Natural killer cell (primary cell): ENCODE results near the gene LUZP1. TPM values are rescaled to one million over a fixed set of nuclear protein-coding genes. Genes with fewer than 3 reads are reported as not detected.

Experiments
- ATAC-seq, 3 donors: fragments of 150-1000 bp in 2 of 3; fragments of 200-7000 bp in 1 of 3; cut with Tn5 transposase; 1 replicate in 1 of 3; 2 replicates in 2 of 3; pipeline ENCODE4 v1.10.0; 2021; ENCODE audit warnings: mild to moderate bottlenecking in 2 of 3, moderate library complexity in 2 of 3
- DNase-seq, 2 donors: peaks; one replicate each; pipeline versions ENCODE4 v3.0.0 to v3.0.0-alpha.2; 2013 to 2021; ENCODE audit warnings: mixed read lengths in 1 of 2
- H3K27ac ChIP-seq: one replicate; pipeline ENCODE4 v1.5.1; 2013; ENCODE audit warnings: mild to moderate bottlenecking, low read length
- H3K27me3 ChIP-seq: one replicate; pipeline ENCODE4 v1.6.1; 2013; ENCODE audit warnings: low read length; ENCODE audit not compliant: control insufficient read depth, insufficient read depth
- H3K36me3 ChIP-seq: one replicate; pipeline ENCODE4 v1.6.1; 2013; ENCODE audit warnings: low read length; ENCODE audit not compliant: control insufficient read depth, insufficient read depth
- H3K4me1 ChIP-seq: one replicate; pipeline ENCODE4 v1.6.1; 2013; ENCODE audit warnings: low read length; ENCODE audit not compliant: control insufficient read depth, insufficient read depth
- H3K4me3 ChIP-seq: one replicate; pipeline ENCODE4 v1.5.1; 2013; ENCODE audit warnings: low read length
- H3K9me3 ChIP-seq: one replicate; pipeline ENCODE4 v1.6.1; 2013; ENCODE audit warnings: low read length; ENCODE audit not compliant: control insufficient read depth, insufficient read depth
- H3K27ac Mint-ChIP-seq, 2 donors: one replicate each; pipeline ENCODE4 v1.8.0; 2022; ENCODE audit warnings: mild to moderate bottlenecking in 2 of 2, mixed read lengths in 2 of 2, moderate library complexity in 1 of 2
- H3K27me3 Mint-ChIP-seq, 2 donors: one replicate each; pipeline ENCODE4 v1.8.0; 2022; ENCODE audit warnings: low read depth in 2 of 2, mixed read lengths in 2 of 2
- H3K36me3 Mint-ChIP-seq: one replicate; pipeline ENCODE4 v1.8.0; 2022; ENCODE audit warnings: mixed read lengths
- H3K4me1 Mint-ChIP-seq, 2 donors: one replicate each; pipeline ENCODE4 v1.8.0; 2022; ENCODE audit warnings: mixed read lengths in 2 of 2
- H3K4me3 Mint-ChIP-seq: one replicate; pipeline ENCODE4 v1.8.0; 2022; ENCODE audit warnings: mild to moderate bottlenecking, moderate library complexity, mixed read lengths
- H3K9me3 Mint-ChIP-seq, 2 donors: one replicate each; pipeline ENCODE4 v1.8.0; 2022; ENCODE audit warnings: mixed read lengths in 2 of 2
- WGBS: methylation state at CpG from one replicate; pipeline ENCODE4 v1.1.7; 2013; ENCODE audit warnings: missing lambda C conversion rate; ENCODE audit not compliant: insufficient coverage; 5-methylcytosine and 5-hydroxymethylcytosine counted together
- intact Hi-C: fragments of 100-400 bp; cut with micrococcal nuclease; formaldehyde crosslinking; loops from one replicate; pipeline ENCODE4 v1.14.2; 2022
- total RNA-seq, 4 donors: library from RNA; stranded (reverse); fragments of 120-200 nt in 1 of 4; gene quantifications; one replicate each; pipeline versions ENCODE4 v1.2.3 to v1.2.4, GENCODE V29; 2013 to 2022
- TF ChIP-seq, protein P1 (sequence below): fragments of 200-600 bp; IDR thresholded peaks from one replicate; pipeline ENCODE4 v1.8.0; 2022; ENCODE audit warnings: antibody characterized with exemption

The LUZP1 gene
- total RNA-seq, 3 donors from 2014 or later (not counting 1 experiment from before 2014, with no cell fraction given) = 37.0 to 49.4 (median 39.6) TPM

DNA sequence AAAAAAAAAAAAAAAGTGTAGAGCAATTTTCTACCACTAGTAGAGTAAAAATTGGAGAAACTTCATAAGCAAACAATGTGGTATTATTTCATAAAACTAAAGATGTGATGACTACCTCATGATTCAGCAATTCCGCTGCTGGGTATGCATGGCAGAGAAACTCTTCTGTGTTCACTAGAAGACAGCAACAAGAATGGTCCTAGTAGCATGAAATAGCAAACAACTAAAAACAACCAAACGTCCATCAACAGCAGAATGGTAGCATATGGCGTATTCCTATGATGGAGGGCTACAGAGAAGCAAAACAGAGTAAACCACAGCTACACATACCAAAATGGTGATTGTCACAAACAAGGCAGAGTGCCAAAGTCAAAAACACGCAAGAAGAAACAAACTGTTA lies 29.7 kb upstream of the LUZP1 start:
- no peak overlapping the region for H3K27ac Mint-ChIP-seq
- Histone ChIP-seq H3K27ac (no peak overlapping the region), H3K27me3 (no peaks in the 10 kb centered on the region), H3K4me3 (no peak overlapping the region), H3K36me3 (no peaks in the 10 kb centered on the region), H3K9me3 (no peaks in the 10 kb centered on the region), H3K4me1 (no peaks in the 10 kb centered on the region)
- ATAC-seq (no peak), DNase-seq (no peak)
- H3K9me3 Mint-ChIP-seq = no peaks in the 10 kb centered on the region
- 79% methylated on average over 4 of the region's 4 CpGs for WGBS
- no peak overlapping the region for H3K4me3 Mint-ChIP-seq
- TF ChIP-seq, protein P1, sequence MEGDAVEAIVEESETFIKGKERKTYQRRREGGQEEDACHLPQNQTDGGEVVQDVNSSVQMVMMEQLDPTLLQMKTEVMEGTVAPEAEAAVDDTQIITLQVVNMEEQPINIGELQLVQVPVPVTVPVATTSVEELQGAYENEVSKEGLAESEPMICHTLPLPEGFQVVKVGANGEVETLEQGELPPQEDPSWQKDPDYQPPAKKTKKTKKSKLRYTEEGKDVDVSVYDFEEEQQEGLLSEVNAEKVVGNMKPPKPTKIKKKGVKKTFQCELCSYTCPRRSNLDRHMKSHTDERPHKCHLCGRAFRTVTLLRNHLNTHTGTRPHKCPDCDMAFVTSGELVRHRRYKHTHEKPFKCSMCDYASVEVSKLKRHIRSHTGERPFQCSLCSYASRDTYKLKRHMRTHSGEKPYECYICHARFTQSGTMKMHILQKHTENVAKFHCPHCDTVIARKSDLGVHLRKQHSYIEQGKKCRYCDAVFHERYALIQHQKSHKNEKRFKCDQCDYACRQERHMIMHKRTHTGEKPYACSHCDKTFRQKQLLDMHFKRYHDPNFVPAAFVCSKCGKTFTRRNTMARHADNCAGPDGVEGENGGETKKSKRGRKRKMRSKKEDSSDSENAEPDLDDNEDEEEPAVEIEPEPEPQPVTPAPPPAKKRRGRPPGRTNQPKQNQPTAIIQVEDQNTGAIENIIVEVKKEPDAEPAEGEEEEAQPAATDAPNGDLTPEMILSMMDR = no peak
- no peaks in the 10 kb centered on the region for H3K4me1 Mint-ChIP-seq
- intact Hi-C loops = no loop called here
- peaks cover 7 to 12% of the 10 kb centered on the region in 2 donors for H3K27me3 Mint-ChIP-seq
- H3K36me3 Mint-ChIP-seq = no peaks in the 10 kb centered on the region

DNA sequence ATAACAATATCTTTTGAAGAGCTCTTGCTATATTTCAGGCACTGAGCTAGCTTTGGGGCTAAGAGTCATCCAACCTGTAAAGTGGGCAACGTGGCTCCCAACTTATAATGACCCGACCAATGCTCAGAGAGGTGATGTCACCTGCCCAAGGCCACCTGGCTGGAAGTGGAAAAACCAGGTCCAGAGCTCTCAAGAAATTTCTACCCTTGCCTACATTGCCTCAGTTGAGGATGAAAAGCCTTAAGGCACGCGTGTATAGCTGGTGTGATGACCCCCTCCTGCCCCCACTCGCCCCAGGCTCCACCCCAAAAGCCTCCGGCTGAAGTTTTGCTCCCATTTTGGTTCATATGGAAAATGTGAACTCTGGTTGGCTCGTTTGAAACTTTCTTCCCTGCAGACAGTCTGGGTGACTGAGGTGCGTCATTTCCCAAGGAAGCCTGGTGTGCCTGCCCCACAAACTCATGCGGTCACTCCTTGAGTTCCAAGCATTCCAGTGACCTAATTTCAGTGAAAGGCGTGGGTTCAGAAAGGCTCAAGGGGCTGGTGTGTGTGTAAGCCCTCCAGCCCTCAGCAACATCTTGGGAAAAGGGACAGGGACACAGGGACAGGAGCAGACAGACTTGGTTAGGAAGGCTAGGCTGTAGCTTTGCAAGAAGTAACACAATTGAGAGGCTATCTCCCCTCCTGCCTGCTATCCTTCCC lies 28.1 kb upstream of the LUZP1 start:
- Histone ChIP-seq H3K27ac (no peak overlapping the region), H3K27me3 (no peaks in the 10 kb centered on the region), H3K36me3 (no peaks in the 10 kb centered on the region), H3K9me3 (no peaks in the 10 kb centered on the region), H3K4me3 (no peak overlapping the region), H3K4me1 (no peaks in the 10 kb centered on the region)
- 85% methylated on average over 10 of the region's 10 CpGs for WGBS
- Mint-ChIP-seq H3K9me3 (no peaks in the 10 kb centered on the region), H3K36me3 (no peaks in the 10 kb centered on the region), H3K27me3 (peaks cover 17 to 20% of the 10 kb centered on the region in 2 donors), H3K4me1 (no peaks in the 10 kb centered on the region), H3K27ac (no peak overlapping the region), H3K4me3 (no peak overlapping the region)
- intact Hi-C loops = no loop called here
- DNase-seq (no peak), ATAC-seq (no peak)
- TF ChIP-seq, protein P1 = no peak

DNA sequence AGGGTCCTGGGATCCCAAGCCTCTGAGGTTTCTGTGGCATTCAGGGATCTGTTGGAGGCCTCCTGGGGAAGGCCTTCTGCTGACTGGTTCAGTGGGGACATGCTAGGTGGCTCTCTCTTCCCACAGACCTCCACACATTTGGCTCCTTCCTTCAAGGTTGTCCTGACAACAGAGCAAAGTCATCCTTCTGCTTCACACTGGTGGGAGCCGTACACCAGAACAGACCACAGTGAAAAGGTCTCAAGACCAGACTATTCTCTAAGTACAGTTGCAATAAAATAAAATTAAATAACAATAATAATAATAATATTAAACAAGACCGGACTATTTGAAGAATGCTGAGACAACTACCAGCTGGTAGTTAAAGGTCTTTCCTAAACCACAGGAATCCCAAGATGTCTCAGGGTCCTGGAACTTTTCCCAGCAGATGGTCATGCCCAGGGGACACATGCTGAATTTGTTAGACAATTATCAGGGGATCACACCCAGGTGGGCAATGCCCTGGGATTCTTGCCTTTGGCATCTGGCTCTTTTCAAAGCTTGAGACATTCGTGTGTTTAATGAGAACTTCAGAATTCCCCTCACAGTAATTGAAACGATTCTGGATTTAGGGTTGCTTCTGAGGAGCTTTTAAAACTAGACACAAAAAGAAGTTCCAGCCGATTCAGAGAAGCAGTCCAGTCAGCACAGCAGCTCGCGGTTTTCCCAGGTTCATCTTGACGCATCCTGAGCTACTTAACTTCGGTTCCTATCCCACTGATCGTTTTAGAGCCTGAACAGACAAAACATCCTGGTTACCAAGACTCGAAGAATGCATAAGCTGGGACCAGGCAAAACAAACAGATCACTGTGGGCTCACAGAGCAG lies 25.7 kb upstream of the LUZP1 start:
- DNase-seq (no peak), ATAC-seq (no peak)
- intact Hi-C loops = no loop called here
- WGBS = 75% methylated on average over 11 of the region's 11 CpGs
- H3K27me3 Mint-ChIP-seq = peaks cover 20% of the 10 kb centered on the region in 2 donors
- H3K36me3 Mint-ChIP-seq = no peaks in the 10 kb centered on the region
- Histone ChIP-seq H3K4me3 (no peak overlapping the region), H3K27ac (no peak overlapping the region), H3K4me1 (no peaks in the 10 kb centered on the region), H3K27me3 (no peaks in the 10 kb centered on the region), H3K9me3 (no peaks in the 10 kb centered on the region), H3K36me3 (no peaks in the 10 kb centered on the region)
- TF ChIP-seq, protein P1 = no peak
- H3K9me3 Mint-ChIP-seq = no peaks in the 10 kb centered on the region
- H3K27ac Mint-ChIP-seq = no peak overlapping the region
- no peaks in the 10 kb centered on the region for H3K4me1 Mint-ChIP-seq
- no peak overlapping the region for H3K4me3 Mint-ChIP-seq
